GM19397 (cell line): ENCODE results near the gene RARB.

Experiments
- ATAC-seq: cut with Tn5 transposase; IDR thresholded peaks from one replicate; pipeline ENCODE4 v1.9.1; 2021; ENCODE audit warnings: mild to moderate bottlenecking, moderate library complexity; ENCODE audit not compliant: unreplicated experiment

RARB gene

DNA sequence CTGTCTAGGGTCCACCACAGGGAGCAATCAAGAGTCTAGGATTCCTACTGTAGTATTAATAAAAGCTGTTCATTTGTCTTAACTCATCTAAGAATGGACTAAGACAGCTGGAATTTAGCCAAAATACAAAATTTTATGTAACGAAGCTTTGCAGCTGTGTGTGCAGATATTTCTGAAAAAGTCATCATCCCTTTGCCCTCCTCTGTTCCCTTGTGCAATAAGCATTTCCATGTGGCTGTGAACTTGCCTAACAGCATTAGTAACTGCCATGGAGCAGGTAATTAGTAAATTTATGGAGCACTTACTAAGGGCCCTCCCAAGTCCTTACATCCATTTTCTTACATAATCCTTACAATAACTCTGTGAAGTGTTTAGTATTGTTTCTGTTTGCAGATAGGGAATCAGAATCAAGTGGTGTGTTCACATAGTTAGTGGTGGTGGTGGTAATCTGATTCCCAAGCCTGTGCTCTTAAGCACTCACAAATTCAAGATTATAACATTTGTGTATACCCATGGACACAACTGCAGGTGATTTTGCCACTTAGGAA lies 114.5 kb downstream of the RARB start:
- ATAC-seq: no peak

GRCh38 chr3:25547103-25547502 lies 119.0 kb downstream of the RARB start:
- no peak for ATAC-seq

DNA sequence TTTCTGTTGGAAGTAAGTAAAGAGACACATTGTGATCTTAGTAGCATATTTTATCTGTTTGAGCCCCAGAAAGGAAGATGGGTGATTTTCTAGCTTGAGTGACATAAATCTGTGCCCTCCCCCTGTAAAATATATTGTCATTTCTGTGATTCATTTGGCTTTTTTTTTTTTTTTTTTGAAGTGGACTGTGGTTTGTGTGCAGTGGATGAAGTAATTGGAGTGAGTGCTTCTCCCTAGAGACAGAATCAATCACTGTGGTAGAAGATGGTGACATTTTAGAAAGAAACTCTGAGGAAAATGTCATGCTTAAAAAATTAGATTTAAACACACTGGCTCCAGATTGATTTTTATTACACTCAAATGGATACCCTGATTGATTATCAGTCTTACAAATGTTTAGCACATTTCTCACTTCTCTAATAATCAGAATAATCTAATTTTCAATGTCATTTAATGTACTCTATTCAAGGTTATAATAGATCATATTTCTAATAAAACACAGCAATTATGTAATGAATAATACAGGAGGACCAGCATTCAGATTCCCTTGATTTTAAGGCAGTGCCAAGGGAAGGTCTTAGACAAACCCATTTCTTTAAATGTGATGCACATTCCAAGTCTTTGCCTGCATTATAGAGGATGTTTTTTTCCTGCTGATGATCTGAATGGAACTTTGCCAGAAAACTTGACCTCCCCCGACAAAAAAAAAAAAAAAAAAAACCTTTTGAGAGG lies 120.0 kb downstream of the RARB start:
- no peak for ATAC-seq

DNA sequence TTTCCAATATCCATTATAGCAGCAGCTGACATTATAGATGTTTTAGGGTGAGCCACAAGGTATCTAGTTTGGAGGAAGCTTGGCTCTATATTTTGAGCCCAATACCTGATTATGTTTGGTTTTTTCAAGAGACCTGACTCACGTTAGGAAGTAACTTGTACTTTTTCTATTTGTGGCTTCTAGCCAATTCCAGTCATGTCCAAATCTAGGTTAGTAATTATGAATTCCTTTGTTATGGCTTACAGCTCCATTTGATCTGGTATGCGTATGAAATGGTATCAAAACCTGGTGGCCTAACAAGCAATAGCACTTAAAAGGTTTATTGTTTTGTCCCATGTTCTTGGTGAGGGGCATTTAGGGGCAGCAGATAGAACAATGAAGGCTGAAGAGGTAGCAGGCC lies 120.8 kb downstream of the RARB start:
- ATAC-seq: no peak

GRCh38 chr3:25552251-25552650 lies 124.2 kb downstream of the RARB start:
- ATAC-seq: no peak

- ATAC-seq: no peak
These were observed 126.3 kb downstream of the RARB start for GRCh38 chr3:25554376-25554775.

DNA sequence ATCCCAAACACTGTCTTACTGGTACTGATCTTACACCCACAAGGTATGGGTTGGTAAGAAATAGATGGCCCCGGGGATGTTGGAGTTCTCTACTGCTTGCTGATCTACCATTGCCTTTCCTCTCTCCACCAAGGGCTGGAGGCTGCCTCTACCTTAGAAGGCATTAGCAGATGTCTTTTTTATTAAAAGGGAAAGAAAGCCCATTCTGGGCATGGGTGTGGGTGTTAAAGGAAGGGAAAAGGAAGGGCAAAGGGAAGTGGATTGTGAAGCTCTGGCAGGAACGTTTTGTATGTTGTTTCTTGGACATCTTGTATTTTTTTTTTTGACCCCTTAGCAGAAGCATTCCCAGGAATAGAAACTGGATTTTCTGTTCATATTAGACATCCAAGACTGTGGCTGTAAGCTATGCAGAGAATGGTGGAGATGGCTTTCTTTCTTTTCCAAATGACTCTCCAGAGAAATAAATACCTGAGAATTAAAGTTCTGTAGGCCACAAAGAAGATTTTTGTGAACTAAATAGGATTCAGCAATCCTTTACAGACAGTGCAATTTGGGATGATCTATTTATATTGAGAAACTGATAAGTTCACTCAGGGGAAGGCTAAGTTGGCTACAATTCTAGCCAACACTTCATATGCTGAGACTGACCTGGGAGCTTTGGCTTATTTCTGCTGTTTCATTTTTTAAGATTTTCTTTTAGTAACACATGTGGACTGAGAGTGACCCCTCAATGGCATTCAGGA lies 127.8 kb downstream of the RARB start:
- no peak for ATAC-seq

GRCh38 chr3:25556447-25556846 lies 128.4 kb downstream of the RARB start:
- no peak for ATAC-seq

DNA sequence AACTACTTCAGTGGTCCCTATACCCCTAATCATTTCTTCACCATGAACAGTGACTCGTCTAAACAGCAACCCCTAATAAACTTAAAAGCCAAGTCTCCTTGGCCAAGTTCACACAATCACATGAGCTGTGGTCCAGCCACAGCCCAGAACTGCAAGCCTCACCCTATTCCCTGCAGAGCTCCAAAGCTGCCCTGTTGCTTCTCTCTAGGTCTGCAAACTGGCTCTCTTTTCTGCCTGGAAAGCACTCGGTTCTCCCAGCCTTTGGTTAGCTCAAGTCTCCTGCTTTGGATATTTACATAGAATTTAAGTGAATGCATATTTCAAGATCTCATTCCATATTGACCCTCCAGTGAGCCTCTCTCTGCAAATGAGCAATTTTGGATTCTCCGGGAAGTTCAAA lies 129.6 kb downstream of the RARB start:
- no peak for ATAC-seq

- no peak for ATAC-seq
These were observed 130.1 kb downstream of the RARB start for GRCh38 chr3:25558121-25558520.

GRCh38 chr3:25558796-25559195 lies 130.7 kb downstream of the RARB start:
- no peak for ATAC-seq

DNA sequence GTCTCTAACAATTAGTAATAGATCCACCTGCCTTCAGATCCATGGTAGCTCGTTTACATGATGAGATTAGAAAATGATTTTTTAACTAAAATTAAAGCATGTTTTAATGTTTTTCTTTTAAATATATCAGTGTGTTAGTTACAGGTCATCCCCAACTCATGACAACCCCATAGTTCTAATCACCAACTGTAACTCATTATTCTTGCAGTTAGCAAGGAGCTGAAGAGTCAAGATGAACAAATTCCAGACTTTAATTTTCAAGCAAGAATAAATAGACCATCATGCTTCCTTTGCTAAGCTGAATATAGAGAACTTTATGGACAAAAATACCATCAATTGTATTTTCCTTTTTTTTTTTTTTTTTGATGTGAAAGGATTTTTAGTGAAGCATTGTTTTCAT lies 135.5 kb downstream of the RARB start:
- ATAC-seq: no peak

GRCh38 chr3:25564075-25564474 lies 136.0 kb downstream of the RARB start:
- no peak for ATAC-seq

DNA sequence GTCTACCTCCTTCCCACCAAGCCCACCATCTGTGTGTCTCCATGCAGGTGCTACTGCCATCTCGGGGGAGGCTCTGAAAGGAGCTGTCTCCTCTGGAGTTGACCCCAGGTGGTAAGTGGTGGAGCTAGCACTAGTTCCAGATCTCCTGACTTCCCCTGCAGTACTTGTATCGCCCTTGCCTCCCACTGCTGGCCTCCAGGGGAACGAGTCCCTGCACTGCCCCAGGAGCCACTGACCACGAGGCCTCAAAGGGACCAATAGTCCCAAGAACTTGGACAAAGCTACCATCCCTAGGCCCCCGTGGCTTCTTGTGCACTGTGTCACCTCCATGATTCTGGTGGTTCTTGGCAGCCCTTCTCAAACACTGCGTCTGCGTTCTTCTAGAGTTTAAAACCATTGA lies 137.7 kb downstream of the RARB start:
- ATAC-seq: no peak

- ATAC-seq: no peak
These were observed 138.4 kb downstream of the RARB start for GRCh38 chr3:25566358-25566920.

- ATAC-seq: no peak
These were observed 139.3 kb downstream of the RARB start for GRCh38 chr3:25567388-25567787.

GRCh38 chr3:25567806-25568524 lies 139.9 kb downstream of the RARB start:
- ATAC-seq: no peak

- no peak for ATAC-seq
These were observed 140.5 kb downstream of the RARB start for GRCh38 chr3:25568525-25569078.

GRCh38 chr3:25571285-25571684 lies 143.2 kb downstream of the RARB start:
- ATAC-seq: no peak

- ATAC-seq: no peak
These were observed 144.3 kb downstream of the RARB start for GRCh38 chr3:25572336-25572735.

DNA sequence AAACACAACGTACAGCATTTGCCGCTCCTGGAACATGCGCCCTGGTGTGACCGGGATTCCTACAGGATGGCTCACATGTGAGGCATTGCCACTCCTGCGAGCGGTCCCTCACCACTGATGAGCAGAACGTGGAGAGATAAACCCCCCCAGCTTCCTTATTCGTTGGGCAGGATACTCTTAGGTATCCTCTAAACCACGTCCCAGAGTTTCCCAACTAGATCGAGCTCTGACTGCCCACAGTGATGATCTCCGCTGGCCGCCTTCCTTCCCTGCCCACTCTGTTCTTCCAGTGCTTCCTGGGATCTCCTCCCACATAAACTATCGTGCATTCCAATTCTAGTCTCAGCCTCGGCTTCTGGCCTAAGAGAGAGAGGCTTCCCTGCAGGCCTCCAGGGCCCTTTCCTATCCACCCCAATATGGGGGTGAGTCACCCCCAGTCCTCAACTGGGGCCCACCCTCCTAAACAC lies 144.9 kb downstream of the RARB start:
- no peak for ATAC-seq
